ENCODE measurements around the gene WIPF1.

Gene WIPF1

DNA sequence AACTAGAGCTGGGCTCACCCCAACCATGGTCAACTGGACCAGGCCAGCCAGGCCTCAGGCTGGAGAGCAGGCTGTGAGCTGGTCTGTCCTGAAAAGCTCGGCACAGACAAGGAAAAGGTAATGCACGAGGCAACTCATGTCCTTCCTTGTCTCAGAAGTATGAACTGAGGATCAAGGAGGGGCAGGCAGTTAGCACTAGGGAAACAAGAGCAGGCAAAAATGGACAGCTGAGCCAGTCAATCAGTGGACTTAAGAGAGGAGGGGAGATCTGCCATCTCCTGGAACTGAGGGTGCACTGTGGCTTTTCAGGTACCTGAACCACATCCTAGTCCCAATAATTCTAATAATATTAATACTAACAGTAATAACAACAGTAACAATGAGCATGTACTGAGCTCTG is 20.6 kb upstream of the WIPF1 start:
- no peak for DNase-seq

DNA sequence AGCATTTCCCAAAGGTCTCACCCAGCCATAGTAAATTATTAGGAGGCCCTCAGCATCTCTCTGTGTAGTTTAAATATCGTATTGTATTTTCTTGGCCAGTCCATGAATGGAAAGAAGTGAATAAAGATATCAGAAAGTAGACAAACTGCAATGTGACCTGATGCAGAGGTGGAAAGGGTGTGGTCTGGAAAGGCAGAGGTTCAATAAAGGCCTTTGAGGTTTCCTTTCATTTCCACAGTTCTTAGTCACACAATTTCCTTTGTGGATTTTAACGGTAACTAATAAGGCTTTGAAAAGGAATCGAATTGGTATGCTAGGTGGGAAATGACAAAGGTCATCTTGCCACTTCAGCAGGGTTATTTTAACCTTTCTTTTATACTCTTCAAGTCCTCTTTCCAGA is 20.1 kb upstream of the WIPF1 start:
- no peak for DNase-seq

DNA sequence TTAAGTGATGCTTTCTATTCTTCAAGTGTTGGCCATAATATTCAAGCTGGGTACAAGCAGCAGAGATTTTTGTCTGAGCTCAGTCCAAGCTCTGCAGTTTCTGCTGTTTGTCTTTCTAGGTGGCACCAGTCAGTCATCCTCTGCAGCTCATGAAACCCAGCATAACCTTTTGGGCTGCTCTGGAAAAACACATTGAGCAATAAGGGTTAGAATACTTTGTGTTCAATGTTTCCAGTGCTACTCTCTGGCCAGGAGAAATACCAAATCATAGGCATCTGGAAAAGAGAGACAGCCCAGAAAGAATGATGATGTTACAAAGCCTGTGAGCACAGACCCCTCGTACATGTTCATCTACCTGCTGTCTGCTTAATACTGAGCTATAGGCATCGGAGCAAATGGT is 19.5 kb upstream of the WIPF1 start:
- no peak for DNase-seq

DNA sequence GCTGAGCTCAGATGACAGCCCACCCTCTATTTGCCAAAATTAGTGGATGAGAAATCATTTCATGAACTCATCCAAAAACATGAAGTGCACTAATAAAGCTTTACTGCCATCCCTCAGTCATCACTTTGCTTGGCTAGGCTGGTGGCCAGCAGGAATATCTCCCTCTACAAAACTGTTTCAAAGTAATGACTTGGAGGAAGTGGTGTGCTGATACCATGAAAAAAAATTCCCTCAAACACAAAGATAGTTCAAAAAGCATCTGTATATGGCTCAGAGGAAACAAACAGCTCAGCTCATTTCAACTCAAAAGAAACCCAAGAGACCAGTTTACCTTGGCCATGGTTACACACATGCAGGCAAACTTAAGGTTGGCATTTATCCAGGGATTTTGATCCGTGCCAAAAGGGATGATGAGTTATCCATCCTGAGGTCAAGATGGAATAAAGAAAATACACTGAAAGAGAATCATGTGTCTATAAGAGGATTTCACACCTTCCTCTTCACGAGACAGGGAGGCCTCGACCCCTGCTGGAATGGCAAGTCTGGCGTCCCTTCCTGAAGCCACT is 18.4 kb upstream of the WIPF1 start:
- no peak for DNase-seq

DNA sequence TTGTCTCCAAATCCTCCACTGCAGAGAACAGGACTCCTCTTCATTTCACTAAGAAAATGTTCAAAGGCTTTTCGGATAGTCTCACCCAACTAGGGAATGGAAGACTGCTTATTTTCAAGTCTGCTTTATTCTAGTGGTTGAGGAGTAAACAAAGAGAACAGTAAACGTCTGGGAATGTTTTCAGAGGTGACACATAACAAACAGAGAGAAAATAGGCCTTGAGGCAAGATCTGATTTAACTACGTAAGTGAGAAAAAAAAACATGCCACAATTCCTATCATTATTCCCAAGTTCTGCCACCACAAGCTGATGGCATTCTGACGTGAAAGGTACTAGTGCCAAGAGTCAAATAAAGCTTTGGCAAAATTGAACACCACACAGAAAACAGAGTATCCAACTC is 16.7 kb upstream of the WIPF1 start:
- DNase-seq = no peak

DNA sequence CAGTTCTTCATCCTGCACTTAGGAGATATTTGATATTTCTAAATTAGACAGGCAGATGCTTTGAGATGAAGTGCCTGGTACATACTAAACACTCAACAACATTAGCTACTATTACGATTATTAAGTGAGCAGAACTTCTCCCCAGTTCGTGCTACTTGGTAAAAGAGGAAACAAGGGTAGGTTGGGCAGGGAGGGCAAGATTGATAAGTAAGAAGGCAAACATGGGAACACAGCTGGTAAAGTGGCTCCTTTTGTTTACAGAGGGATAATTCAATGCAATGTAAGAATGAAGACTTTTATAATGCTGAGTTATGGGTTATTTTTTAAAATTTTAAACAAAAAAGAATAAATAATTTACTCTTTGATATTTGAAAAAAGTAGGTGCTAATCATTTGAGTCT is 15.9 kb upstream of the WIPF1 start:
- no peak for DNase-seq

DNA sequence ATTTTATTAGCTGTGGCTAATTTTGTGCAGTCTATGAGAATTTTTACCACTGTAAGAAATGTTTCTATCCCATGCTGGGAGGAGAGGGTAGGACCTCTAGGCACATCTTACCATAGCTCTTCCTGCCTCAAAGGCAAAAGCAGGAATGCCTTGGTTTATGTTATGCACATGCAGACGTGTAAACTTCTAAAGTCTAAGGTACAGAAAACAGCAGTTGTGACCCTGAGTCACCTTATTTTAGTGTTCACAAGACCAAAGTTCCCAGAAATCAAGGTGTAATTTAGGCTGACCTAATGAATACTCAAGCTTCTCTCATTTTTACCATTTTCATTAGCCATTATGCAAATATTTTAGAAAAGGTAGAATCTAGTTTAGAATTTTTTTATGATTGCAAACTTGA is 15.4 kb upstream of the WIPF1 start:
- no peak for DNase-seq

DNA sequence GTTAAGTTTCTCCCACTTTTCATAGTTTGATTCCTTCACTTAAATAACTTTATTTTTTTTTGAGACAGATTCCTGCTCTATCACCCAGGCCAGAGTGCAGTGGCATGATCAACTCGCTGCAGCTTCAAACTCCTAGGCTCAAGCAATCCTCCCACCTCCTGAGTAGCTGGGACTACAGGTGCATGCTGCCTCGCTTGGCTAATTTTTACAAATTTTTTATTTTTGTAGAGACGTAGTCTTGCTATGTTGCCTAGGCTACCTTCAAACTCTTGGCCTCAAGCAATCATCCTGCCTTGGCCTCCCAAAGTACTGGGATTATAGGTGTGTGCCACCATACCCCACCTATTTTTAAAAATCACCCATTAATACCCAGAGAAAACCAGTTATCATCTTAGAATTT is 14.2 kb upstream of the WIPF1 start:
- no peak for DNase-seq

DNA sequence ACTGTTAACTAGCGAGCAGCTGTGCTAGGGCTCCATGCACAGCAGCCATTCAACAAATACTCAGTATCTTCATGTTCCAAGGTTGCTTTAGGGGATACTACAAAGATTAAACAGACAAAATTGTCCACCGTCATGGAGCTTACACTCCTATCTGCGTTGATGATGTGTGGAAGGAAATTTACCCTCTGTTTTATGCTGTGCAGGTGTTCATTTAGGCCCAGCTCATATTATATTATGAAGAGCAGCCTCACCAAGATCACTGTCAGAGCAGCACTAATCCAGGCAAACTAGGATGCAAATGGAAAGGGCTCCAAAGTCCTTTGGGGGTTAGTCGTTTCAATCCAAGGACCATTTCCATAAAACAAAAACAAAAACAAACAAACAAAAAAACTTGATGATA is 13.4 kb upstream of the WIPF1 start:
- DNase-seq = no peak

DNA sequence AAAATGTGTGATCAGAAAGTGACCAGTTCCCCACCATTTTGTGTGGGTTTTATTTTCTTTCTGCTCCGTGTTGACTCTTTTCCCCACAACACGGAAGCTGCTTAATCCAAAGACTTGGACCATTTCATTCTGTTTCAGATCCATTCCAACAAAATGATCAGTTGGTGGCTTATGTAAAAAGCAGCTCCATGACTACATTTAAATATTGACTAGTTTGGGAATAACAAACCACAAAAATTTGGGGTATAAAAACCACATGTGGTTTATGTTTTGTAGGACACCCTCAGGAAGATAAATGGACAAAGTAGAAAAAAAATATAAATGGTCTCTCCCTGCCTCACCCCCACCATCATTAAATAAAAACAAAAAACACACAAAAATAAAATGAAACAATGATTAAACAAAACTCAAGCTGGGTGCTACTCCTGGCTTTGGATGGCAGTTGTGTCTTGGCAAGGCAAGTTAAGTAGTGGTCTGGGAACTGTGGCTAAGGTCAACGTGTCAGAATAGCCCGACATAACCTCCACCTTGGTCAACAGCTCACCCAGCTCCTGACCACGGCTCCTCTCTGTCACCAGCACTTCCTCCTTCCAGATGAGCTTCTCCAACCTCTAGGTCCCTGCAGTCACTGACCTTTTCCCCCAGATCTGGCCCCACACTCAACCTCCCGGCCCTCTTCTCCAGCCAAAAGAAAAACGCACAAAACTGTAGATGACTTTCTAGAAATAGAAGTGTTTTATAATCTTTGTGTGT is 12.8 kb upstream of the WIPF1 start:
- no peak for DNase-seq

DNA sequence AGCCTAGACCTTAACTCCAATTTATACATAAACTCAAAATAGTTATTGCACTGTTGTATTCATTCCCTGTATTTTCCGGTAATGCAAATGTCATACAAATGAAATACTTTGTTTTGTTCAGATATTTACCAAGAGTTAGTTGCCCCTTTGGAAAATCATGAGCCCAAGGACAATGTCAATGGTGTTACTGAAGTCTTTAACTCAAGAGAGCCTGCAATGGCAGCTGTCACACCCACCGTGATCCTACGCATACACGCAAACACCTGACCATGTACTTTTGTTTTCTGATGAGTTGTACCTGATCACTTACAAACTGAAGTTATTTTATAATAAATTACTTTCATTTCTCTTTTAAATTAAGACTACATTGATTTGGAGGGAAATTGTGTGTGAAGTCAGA is 11.7 kb upstream of the WIPF1 start:
- DNase-seq = no peak

DNA sequence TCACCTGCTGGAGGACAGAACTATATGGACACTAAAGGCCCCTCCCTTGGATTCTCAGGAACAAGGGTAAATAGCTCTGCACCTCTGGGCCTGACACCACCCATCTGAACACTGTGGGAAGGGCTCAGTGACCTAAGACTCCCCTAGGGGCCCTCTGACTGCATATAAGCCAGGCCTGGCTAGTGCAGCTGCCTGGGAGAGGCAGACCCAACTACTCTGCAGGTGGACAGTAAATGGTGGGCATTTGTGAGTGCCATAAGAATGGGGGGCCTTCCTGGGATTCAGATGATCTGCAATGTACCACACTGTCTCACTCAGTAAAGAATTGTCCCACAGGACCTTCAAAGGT is 11.2 kb upstream of the WIPF1 start:
- DNase-seq = no peak

DNA sequence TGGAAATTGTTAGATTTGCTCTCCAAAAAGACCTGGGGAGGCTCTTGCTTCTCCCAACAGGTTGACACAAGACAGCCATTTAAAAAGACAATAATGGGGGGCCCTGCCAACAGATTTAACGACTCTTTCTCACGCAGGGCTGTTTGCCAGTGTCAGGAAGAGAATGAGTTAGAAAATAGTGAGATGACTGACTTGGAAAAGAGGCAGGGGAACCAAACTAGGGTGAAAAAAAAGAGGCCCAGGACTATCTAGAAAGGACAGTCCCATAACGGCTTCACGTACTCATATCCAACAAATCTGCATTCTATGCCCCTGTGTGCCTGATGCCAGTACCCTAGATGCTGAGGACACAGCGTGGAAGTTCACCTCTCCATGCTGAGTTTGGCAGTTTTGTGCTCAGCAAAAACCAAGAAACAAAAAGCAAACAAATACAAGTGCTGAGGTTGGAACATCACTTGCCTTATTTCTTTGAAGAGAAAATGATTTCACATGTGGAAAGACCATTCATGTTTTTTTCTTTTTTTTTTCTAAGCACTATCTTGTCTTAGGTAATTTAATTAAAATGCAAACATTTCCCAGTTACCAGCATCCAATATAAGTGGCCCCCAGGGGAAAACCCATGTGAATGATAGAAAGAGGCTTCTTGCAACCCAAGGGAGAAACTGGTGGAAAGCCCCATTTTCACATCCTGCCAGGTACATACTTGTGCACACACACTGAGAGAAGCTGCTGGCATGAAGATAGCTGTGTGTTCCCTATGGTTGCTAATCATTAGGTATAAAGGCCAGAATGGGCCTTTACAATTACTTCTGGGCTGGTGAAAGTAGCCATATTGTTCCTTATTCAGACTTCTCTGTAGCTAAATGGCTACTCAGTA is 10.6 kb upstream of the WIPF1 start:
- no peak for DNase-seq

DNA sequence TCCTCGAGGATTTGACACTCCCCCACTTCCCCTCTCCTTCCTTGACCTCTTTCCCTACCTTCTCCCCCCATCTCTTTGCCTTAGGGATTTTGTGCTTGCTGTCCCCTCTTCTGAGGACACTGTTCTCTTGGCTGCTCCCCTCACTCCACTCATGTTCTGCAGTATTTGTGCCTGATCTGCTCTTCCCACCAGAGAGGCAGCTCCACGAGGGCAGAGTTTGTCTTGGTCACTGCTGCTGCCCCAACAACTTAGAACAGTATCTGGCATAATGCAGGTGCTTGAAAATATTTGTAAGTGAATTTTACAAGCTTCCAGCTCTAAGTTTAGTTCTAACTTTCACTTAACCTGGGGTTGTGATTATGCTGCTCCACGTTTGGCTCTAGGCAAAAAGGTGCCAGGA is 10.0 kb upstream of the WIPF1 start:
- DNase-seq = no peak

DNA sequence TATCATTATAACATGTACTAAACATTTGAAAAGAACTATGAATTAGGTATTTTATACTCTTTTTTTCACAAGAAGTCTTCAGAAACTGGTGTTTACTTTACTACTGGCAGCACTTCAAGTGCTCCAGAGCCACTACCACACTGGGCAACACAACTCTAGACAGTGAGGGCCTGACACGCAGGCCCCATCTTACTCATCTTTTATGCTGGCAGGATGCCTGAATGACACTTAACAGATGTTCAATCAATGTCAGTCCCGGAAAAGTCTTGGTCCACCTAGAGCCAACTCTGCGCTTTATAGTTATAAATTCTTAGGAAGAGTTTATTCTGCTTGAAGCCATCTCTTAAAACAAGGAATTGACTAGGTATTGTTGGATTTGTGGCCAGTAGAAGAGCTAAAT is 8.7 kb upstream of the WIPF1 start:
- no peak for DNase-seq

DNA sequence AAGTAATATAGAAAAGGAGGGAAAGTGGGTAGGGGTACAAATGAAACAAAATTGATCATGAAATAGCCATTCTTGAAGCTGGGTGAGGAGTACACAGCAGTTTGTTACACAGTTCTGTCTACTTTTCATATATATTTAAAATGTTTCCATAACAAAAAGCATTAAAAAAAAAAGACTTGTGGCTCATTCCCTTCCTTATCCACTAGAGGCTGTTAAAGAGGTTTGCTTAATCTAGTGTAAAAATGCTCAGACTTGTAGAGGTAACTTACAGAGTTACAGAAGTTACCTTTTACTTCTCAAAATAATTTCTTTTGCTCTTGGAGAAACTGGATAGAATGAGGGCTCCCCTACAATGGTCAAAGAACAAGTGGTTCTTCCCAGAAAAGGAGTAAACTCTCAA is 8.1 kb upstream of the WIPF1 start:
- no peak for DNase-seq

DNA sequence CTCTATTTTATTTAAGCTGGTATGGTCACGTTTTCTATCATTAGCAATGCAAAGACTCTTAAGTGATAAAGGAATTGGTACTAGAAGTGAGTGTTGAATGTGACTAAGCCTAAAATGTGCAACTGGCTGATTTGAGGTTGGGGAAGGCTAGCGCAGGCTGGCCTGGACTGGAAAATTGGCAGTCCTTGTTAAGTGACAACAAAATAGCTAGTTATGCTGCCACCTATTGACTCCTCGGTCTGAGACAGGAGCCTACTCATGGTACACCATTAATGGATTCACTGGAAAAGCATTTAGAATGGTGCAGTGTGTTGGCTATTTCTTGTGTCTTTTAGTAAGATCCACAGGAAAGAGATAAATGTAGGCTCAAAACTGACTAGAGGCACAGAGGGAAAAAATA is 5.7 kb upstream of the WIPF1 start:
- peak; percentile 82 for DNase-seq

DNA sequence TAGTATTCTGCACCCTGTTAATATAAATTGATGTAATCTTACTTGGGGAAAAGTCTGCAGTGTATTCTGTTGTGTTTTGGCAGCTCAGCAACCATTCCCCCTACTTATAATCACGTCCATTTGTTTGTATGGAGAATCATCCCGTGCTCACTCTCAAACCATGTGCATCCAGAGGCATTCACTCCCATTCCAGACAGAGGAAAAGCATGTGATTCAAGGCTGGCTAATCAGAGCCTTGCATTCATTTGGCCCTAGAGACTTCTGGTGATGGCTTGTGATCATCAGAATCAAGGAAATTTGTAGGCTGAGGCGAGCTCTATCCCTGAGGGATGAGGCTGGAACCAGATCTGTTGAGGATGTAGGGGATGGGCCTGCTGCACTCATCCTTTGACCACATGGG is 5.1 kb upstream of the WIPF1 start:
- no peak for DNase-seq

DNA sequence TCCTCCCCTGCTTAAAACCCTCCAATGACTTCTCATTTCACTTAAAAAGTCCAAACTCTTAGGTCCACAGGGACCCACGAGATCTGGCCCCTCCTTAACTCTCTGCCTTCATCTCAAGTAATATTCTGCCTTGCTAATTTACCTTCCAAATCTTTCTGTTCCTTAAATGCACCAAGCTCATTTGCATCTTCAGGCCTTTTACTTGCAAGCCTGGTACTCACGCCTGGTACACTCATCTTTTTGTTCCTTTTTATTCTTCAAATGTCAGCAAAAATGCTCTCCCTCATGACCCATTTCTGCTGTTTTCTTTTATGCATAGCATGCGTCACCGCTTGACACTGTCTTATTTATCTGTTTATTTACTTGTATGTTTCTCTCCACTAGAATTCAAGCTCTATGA is 2.7 kb upstream of the WIPF1 start:
- no peak for DNase-seq

DNA sequence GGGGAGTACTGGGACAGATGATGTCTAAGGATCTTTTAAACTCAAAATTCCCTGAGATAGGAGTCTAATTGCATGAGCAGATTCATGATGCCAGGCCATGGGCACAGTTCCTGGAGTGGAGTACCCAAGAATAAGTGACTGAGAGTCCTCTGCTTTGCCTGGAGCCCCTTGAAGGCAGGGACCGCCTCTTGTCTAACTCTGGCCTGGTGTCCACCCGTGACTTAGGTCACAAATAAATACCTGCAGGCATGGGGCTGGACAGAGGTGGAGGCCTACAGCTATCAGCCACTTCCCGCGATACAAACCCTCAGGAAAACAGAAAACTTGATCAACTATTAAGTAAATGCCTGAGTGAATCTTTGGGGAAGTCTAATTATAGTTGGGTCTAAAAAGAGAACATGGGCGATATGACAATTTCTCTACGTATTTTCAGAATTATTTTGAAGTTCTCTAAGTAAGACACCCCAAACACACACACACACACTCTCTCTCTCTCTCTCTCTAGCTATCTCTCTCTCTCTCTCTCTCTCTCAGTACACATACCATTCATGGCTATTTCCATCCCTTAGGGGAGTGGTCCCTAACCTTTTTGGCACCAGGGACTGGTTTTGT is 1.8 kb upstream of the WIPF1 start:
- no peak for DNase-seq

DNA sequence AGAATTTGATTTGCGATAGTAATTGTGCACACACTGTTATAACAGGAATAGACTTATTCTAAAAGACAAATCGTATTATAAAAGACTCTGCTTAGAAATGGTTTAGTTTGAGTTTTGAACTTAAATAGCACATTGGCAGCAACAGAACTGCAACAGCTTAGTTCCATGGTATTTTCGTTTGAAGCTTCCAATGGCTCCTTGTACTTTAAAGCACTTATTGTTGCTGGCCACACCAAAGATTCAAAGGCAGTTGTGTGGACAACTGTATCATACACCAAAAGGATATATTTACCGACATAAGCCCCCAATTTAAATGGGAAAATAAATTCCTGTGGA is 627 bp downstream of the WIPF1 start:
- DNase-seq = no peak

DNA sequence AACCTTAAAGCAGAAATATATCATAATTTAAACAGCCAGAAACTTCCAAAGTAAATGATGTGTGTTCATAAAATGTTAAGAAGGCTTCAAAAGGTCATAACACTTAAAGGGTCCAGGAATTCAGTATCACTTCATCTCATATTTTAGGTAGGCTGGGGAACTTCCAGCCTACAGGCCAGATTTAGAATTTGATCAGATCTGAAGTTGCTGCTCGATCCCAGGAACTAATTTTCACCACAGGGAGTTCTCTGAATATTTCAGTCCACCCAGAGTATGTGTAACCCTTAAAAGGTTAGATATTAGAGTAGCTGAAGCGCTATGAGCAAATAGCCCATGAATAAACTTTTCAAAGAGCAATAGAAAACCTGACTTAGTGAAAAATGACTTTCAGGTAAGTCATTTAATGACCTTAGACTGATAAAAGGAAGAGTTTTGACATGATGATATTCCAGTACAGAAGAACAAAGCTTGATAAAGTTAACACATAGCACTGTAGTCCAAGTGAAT is 1.7 kb downstream of the WIPF1 start:
- DNase-seq = no peak

DNA sequence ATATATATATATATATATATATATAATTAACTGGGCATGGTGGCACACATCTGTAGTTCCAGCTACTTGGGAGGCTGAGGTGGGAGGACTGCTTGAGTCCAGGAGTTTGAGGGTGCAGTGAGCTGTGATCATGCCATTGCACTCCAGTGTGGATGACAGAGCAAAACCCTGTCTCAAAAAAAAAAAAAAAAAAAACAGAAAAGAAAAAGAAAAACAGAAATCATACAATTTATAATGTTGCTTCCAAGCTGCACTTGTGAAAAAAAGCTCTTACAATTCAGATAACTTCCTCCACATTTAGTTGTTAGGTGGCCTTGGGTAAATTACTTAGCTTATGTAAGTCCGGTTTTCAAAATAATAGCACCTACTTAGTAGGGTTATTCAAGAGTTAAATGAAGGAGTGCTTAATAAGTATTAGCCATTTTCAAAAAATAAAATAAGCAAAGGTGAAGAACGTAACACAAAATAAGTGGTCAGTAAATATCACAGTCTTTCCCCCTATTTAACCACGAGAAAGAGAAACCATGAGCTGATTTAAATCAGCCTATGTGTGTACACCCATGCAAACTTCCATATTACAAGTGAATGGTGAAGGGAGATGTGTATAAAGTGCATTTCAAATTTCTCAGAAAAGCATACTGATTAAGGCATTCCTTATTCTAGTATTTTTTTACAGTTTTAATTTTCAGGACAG is 2.3 kb downstream of the WIPF1 start:
- DNase-seq = no peak

All from NCI-H82 (cell line).